ENCODE data around the gene GPS1.

GRCh38 chr17:82094931-82095776 lies 43.5 kb downstream of the GPS1 start:
- TF ChIP-seq CTCF (IDR thresholded peaks at IDR 0.05) (no peak), POLR2A (IDR thresholded peaks at IDR 0.05) (no peak)

Measured in uterus (tissue), 2 donors.